Lung (tissue), 12 donors: Measurements from ENCODE around the gene TPCN2. TPM values are rescaled to one million over a fixed set of nuclear protein-coding genes. Genes with fewer than 3 reads are reported as not detected.

Experiments used
- ATAC-seq: fragments of 200-7000 bp; cut with Tn5 transposase; one replicate; pipeline ENCODE4 v1.9.1; 2020; ENCODE audit warnings: moderate number of reproducible peaks; ENCODE audit not compliant: insufficient read depth, low FRiP score
- DNase-seq, 3 donors: peaks; one replicate each; pipeline ENCODE4 v3.0.0-alpha.2; 2013 to 2017
- H3K27ac ChIP-seq, 2 donors: one replicate each; pipeline ENCODE4 v1.5.1; 2013; ENCODE audit warnings: mild to moderate bottlenecking in 2 of 2, moderate library complexity in 2 of 2, control low read depth in 1 of 2, inconsistent platforms in 1 of 2, low read depth in 1 of 2, low read length in 1 of 2
- H3K27me3 ChIP-seq, 3 donors: one replicate each; pipeline ENCODE4 v1.5.1; 2013; ENCODE audit warnings: low read length in 2 of 3; ENCODE audit not compliant: control insufficient read depth in 3 of 3, insufficient read depth in 3 of 3
- H3K36me3 ChIP-seq, 4 donors: one replicate each; pipeline ENCODE4 v1.5.1; 2013; ENCODE audit warnings: low read length in 4 of 4, mild to moderate bottlenecking in 1 of 4, moderate library complexity in 1 of 4; ENCODE audit not compliant: control insufficient read depth in 4 of 4, insufficient read depth in 4 of 4
- H3K4me1 ChIP-seq, 5 donors: one replicate each; pipeline ENCODE4 v1.5.1; 2013; ENCODE audit warnings: low read length in 5 of 5, mild to moderate bottlenecking in 2 of 5, moderate library complexity in 1 of 5; ENCODE audit not compliant: control insufficient read depth in 5 of 5, insufficient read depth in 5 of 5
- H3K4me3 ChIP-seq: one replicate; pipeline ENCODE4 v1.5.1; 2013; ENCODE audit warnings: mild to moderate bottlenecking, control low read depth, moderate library complexity
- H3K9ac ChIP-seq, 2 donors: one replicate each; pipeline ENCODE4 v1.5.1; 2013; ENCODE audit warnings: low read length in 2 of 2, control low read depth in 1 of 2; ENCODE audit not compliant: insufficient read depth in 1 of 2
- H3K9me3 ChIP-seq, 4 donors: one replicate each; pipeline ENCODE4 v1.5.1; 2013; ENCODE audit warnings: low read length in 3 of 4, mild to moderate bottlenecking in 1 of 4, moderate library complexity in 1 of 4; ENCODE audit not compliant: control insufficient read depth in 4 of 4, insufficient read depth in 3 of 4
- WGBS, 2 donors: extraction: QIAGEN DNeasy Blood & Tissue Kit; methylation state at CpG; one replicate each; pipeline ENCODE4 v1.1.7; 2013; 5-methylcytosine and 5-hydroxymethylcytosine counted together
- polyA plus RNA-seq, 2 donors: library from polyadenylated mRNA; stranded (reverse); fragments of 200-250 nt; gene quantifications; one replicate each; pipeline ENCODE4 v1.2.1, GENCODE V29; 2013
- total RNA-seq, 2 donors: library from RNA; depleted of rRNA in 1 of 2; stranded (reverse); fragments of >200 nt in 1 of 2; gene quantifications; one replicate each; pipeline ENCODE4 v1.2.1, GENCODE V29; 2014 to 2021
- TF ChIP-seq, protein P1 (sequence below): IDR thresholded peaks from 2 replicates; pipeline ENCODE4 v1.5.1; 2012; ENCODE audit warnings: mild to moderate bottlenecking; ENCODE audit errors: control extremely low read depth, extremely low read depth
- donor health status: control.
- donor health status: control.
- donor health status: Bipolar disorder and iron deficiency.
- donor health status: healthy.
- donor health status: DM: yes; HTN: yes; CAD: no.

TPCN2 gene
- total and polyA plus RNA-seq, 4 donors: 10.0 to 25.0 (median 14.5) TPM

DNA sequence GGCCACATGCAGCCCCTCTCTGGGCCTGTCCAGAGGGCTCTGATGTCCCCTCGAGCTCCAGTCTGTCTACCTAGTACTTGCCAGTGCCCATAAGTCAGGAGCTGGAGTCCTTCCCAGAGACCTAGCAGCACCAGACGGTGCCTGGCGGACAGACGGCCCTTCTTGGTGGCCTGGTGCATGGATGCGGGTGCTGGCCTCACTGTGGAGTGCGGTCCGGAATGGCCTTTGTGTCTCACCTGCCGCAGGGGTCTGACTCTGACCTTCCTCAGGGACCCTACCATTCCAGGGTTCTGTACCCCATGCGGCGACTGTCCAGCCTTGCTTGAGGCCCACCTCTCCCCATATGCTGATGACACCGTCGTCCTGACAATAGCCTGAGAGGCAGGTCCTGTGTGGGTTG, 77.6 kb downstream of the TPCN2 start:
- ATAC-seq (no peak), DNase-seq (no peak)
- TF ChIP-seq, protein P1, sequence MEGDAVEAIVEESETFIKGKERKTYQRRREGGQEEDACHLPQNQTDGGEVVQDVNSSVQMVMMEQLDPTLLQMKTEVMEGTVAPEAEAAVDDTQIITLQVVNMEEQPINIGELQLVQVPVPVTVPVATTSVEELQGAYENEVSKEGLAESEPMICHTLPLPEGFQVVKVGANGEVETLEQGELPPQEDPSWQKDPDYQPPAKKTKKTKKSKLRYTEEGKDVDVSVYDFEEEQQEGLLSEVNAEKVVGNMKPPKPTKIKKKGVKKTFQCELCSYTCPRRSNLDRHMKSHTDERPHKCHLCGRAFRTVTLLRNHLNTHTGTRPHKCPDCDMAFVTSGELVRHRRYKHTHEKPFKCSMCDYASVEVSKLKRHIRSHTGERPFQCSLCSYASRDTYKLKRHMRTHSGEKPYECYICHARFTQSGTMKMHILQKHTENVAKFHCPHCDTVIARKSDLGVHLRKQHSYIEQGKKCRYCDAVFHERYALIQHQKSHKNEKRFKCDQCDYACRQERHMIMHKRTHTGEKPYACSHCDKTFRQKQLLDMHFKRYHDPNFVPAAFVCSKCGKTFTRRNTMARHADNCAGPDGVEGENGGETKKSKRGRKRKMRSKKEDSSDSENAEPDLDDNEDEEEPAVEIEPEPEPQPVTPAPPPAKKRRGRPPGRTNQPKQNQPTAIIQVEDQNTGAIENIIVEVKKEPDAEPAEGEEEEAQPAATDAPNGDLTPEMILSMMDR: no peak
- 92 to 93% methylated on average over 12 of the region's 12 CpGs for WGBS, 2 donors
- Histone ChIP-seq H3K4me3 (no peak overlapping the region), H3K27me3 (no peaks in the 10 kb centered on the region), H3K36me3 (no peaks in the 10 kb centered on the region), H3K4me1 (peaks cover 0 to 36% (median 20%) of the 10 kb centered on the region in 5 donors), H3K9ac (peak overlapping the region in 1 of 2 donors; percentile 49), H3K27ac (no peak overlapping the region), H3K9me3 (no peaks in the 10 kb centered on the region)

DNA sequence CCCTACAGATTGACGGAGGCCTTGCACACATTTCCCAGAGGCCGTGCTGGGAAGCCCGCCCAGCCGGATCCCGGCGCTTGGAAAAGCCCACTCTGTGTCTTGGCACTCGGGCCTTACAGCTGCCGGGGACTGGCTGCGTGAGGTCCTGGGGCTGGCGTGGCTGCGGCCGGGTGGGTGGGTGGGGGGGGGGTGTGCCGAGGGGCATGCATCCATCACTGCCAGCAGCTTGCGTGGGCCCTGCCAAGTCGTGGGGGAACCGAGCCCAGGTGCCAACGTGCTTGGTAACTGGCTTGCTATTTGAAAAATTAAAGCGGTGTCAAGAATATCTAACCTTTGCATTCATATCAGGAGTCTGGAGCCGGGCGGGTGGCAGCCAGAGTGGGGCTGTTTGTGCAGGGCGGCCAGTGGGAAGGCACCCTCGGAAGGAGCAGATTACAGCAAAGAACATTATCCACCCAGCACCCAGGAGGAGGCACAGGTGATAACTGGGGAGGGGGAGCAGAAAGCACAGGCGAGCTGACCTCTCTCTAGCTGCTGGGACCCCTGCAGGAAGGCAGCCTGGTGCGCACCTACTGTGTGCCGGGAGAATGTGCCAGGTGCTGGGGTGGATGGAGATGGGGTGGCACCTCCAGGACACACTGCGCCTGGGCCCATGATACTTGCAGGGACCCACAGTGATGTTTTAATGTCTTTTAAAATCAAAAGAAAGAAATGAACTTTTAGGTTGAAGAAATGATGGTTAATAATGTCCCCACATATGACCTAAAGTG, 78.5 kb downstream of the TPCN2 start:
- peaks cover 0 to 41% (median 16%) of the 10 kb centered on the region in 5 donors for H3K4me1 ChIP-seq
- H3K27ac ChIP-seq: no peak overlapping the region
- H3K4me3 ChIP-seq: no peak overlapping the region
- no peaks in the 10 kb centered on the region for H3K36me3 ChIP-seq
- H3K9ac ChIP-seq: peak overlapping the region in 1 of 2 donors; percentile 49
- ATAC-seq (no peak), DNase-seq (peak; percentile 78 to 89 (median 80))
- 78 to 92% methylated on average over 26 of the region's 26 CpGs for WGBS, 2 donors
- no peaks in the 10 kb centered on the region for H3K9me3 ChIP-seq
- no peaks in the 10 kb centered on the region for H3K27me3 ChIP-seq
- TF ChIP-seq, protein P1: no peak

DNA sequence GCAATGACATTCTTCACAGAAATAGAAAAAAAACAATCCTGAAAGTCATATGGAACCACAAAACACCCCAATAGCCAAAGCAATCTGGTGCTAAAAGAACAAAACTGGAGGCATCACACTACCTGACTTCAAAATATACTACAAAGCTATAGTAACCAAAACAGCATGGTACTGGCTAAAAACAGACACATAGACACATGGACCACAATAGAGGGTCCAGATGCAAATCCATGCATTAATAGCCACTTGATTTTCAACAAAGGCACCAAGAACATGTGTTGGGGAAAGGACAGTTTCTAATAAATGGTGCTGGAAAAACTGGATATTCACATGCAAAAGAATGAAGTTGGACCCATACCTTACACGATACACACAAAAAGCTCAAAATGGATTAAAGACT, 79.2 kb downstream of the TPCN2 start:
- WGBS, 2 donors: 94 to 97% methylated on average over 1 of the region's 1 CpG
- TF ChIP-seq, protein P1: no peak
- Histone ChIP-seq H3K4me1 (peaks cover 0 to 35% (median 13%) of the 10 kb centered on the region in 5 donors), H3K36me3 (no peaks in the 10 kb centered on the region), H3K4me3 (no peak overlapping the region), H3K9ac (no peak overlapping the region), H3K9me3 (peaks cover 0 to under 1% (median 0%) of the 10 kb centered on the region in 4 donors), H3K27me3 (no peaks in the 10 kb centered on the region), H3K27ac (no peak overlapping the region)
- DNase-seq (no peak), ATAC-seq (no peak)

DNA sequence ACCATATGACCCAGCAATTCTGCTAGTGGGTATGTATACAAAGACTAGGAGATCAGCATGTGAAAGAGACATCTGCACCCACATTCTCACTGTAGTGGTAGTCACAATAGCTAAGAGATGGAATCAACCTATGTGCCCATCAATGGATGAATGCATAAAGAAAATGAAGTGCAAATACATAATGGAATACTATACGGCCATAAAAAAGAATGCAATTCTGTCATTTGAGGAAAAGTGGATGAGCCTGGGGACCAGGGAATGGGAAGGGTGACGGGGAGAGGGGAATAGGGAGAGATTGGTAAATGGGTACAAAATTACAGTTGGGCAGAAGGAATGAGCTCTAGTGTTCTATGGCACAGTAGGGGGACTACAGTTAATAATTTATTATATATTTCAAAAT, 80.3 kb downstream of the TPCN2 start:
- no peak for DNase-seq
- H3K4me3 ChIP-seq: no peak overlapping the region
- no peaks in the 10 kb centered on the region for H3K27me3 ChIP-seq
- peaks cover 0 to 27% (median 9%) of the 10 kb centered on the region in 5 donors for H3K4me1 ChIP-seq
- H3K9ac ChIP-seq: no peak overlapping the region
- no peak overlapping the region for H3K27ac ChIP-seq
- H3K36me3 ChIP-seq: no peaks in the 10 kb centered on the region
- WGBS, 2 donors: 95 to 96% methylated on average over 2 of the region's 2 CpGs
- TF ChIP-seq, protein P1: no peak
- no peak for ATAC-seq
- peaks cover 0 to 6% (median 0%) of the 10 kb centered on the region in 4 donors for H3K9me3 ChIP-seq
